Breast epithelium (tissue), 4 donors: ENCODE data around the gene OTOS. TPM values are rescaled to one million over a fixed set of nuclear protein-coding genes. Genes with fewer than 3 reads are reported as not detected.

ENCODE experiments used
- DNase-seq, 2 donors: peaks; one replicate each; pipeline ENCODE4 v3.0.0-alpha.2; 2019; ENCODE audit warnings: low spot score in 2 of 2
- H3K27ac ChIP-seq, 2 donors: fragments of 200-600 bp; sonication (generic) in 1 of 2; one replicate each; pipeline ENCODE4 v1.5.1; 2016 to 2019; ENCODE audit warnings: mild to moderate bottlenecking in 1 of 2
- H3K27me3 ChIP-seq, 2 donors: fragments of 200-600 bp; sonication (generic) in 1 of 2; one replicate each; pipeline versions ENCODE4 v1.5.1 to v1.6.0; 2017 to 2019; ENCODE audit warnings: control low read depth in 1 of 2, mild to moderate bottlenecking in 1 of 2
- H3K36me3 ChIP-seq: fragments of 200-600 bp; one replicate; pipeline ENCODE4 v1.5.1; 2019
- H3K4me1 ChIP-seq, 2 donors: fragments of 200-600 bp; sonication (generic); one replicate each; pipeline ENCODE4 v1.5.1; 2016 to 2019; ENCODE audit warnings: control low read depth in 1 of 2
- H3K4me3 ChIP-seq, 3 donors: fragments of 200-600 bp; sonication (generic); 1 replicate in 2 of 3; 2 replicates in 1 of 3; pipeline ENCODE4 v1.5.1; 2016 to 2019; ENCODE audit warnings: mild to moderate bottlenecking in 3 of 3, moderate library complexity in 2 of 3
- H3K9me3 ChIP-seq, 2 donors: fragments of 200-600 bp; sonication (generic) in 1 of 2; one replicate each; pipeline ENCODE4 v1.5.1; 2016 to 2019; ENCODE audit warnings: control low read depth in 1 of 2
- CTCF ChIP-seq, 3 donors: fragments of 450-650 bp; IDR thresholded peaks; one replicate each; pipeline ENCODE4 v1.5.1; 2016 to 2017; ENCODE audit warnings: antibody characterized with exemption in 3 of 3, mild to moderate bottlenecking in 3 of 3, moderate library complexity in 3 of 3
- POLR2A ChIP-seq: fragments of 450-650 bp; IDR thresholded peaks from one replicate; pipeline ENCODE4 v1.6.1; 2016; ENCODE audit warnings: antibody characterized with exemption, mild to moderate bottlenecking, moderate library complexity
- POLR2AphosphoS5 ChIP-seq, 3 donors: sonication (generic); formaldehyde crosslinking; IDR thresholded peaks; one replicate each; pipeline ENCODE4 v1.6.1; 2017; ENCODE audit warnings: antibody characterized with exemption in 3 of 3
- intact Hi-C: fragments of 100-400 bp; cut with DNase I; formaldehyde crosslinking; loops from one replicate; pipeline ENCODE4 v1.15.1; 2023; ENCODE audit warnings: low total_unique reads
- total RNA-seq, 3 donors: library from RNA; depleted of rRNA; stranded (reverse); fragments of >200 nt; gene quantifications; one replicate each; pipeline ENCODE4 v1.1.0, GENCODE V29; 2016

OTOS gene
- total RNA-seq = not detected

GRCh38 chr2:240140511-240140910 lies at the start of gene OTOS:
OTOS (minus strand) TSS chr2:240140658; CDS start chr2:240140326, 332 bp downstream.
- intact Hi-C loops = loop anchor here (10.0 kb wide), 1 partner anchor 86 kb away; the partner anchor contains the start of gene OR6B3
- H3K4me1 ChIP-seq = peaks cover 0 to under 1% of the 10 kb centered on the region in 2 donors
- DNase-seq = no peak

GRCh38 chr2:240189686-240190085 lies 49.2 kb upstream of the OTOS start:
- Histone ChIP-seq H3K9me3 (peaks cover 0 to 13% of the 10 kb centered on the region in 2 donors), H3K4me3 (no peak overlapping the region), H3K4me1 (no peaks in the 10 kb centered on the region), H3K36me3 (no peaks in the 10 kb centered on the region), H3K27ac (no peak overlapping the region), H3K27me3 (peaks cover 0 to 13% of the 10 kb centered on the region in 2 donors)
- intact Hi-C loops = no loop called here
- TF ChIP-seq CTCF (IDR thresholded peaks at IDR 0.05) = no peak
- no peak for TF ChIP-seq POLR2AphosphoS5 (IDR thresholded peaks at IDR 0.05)
- peak in 1 of 2 donors; percentile 33 for DNase-seq

More at GRCh38 chr2:240140511-240140910, at the start of gene OTOS:
- Histone ChIP-seq H3K27ac (no peak within 1 kb of the TSS), H3K36me3 (no peaks in the 10 kb centered on the region), H3K27me3 (no peaks in the 10 kb centered on the region), H3K4me3 (no peak within 1 kb of the TSS), H3K9me3 (no peaks in the 10 kb centered on the region)
- no peak for TF ChIP-seq POLR2A
- TF ChIP-seq POLR2AphosphoS5 (IDR thresholded peaks at IDR 0.05) = no peak
- no peak for TF ChIP-seq CTCF (IDR thresholded peaks at IDR 0.05)

GRCh38 chr2:240187989-240188590 lies 47.6 kb upstream of the OTOS start:
- DNase-seq = peak in 1 of 2 donors; percentile 19
- TF ChIP-seq CTCF (IDR thresholded peaks at IDR 0.05) = no peak
- TF ChIP-seq POLR2A = no peak
- no peak for TF ChIP-seq POLR2AphosphoS5 (IDR thresholded peaks at IDR 0.05)
- H3K9me3 ChIP-seq = peaks cover 0 to 13% of the 10 kb centered on the region in 2 donors
- intact Hi-C loops = no loop called here
- peaks cover 0 to 16% of the 10 kb centered on the region in 2 donors for H3K27me3 ChIP-seq
- no peak overlapping the region for H3K27ac ChIP-seq
- H3K4me1 ChIP-seq = no peaks in the 10 kb centered on the region
- no peaks in the 10 kb centered on the region for H3K36me3 ChIP-seq
- no peak overlapping the region for H3K4me3 ChIP-seq

GRCh38 chr2:240186191-240186725 lies 45.8 kb upstream of the OTOS start:
- H3K27ac ChIP-seq = no peak overlapping the region
- peak in 1 of 2 donors; percentile 41 for DNase-seq
- no peak overlapping the region for H3K4me3 ChIP-seq
- H3K36me3 ChIP-seq = no peaks in the 10 kb centered on the region
- no peak for TF ChIP-seq POLR2AphosphoS5 (IDR thresholded peaks at IDR 0.05)
- no peak for TF ChIP-seq POLR2A
- intact Hi-C loops = no loop called here
- peaks cover 0 to 13% of the 10 kb centered on the region in 2 donors for H3K9me3 ChIP-seq
- H3K27me3 ChIP-seq = peaks cover 0 to 20% of the 10 kb centered on the region in 2 donors
- no peaks in the 10 kb centered on the region for H3K4me1 ChIP-seq

GRCh38 chr2:240184656-240185055 lies 44.2 kb upstream of the OTOS start:
- intact Hi-C loops = no loop called here
- Histone ChIP-seq H3K36me3 (no peaks in the 10 kb centered on the region), H3K4me3 (no peak overlapping the region), H3K9me3 (peaks cover 0 to 13% of the 10 kb centered on the region in 2 donors), H3K27ac (no peak overlapping the region), H3K27me3 (peaks cover 0 to 20% of the 10 kb centered on the region in 2 donors), H3K4me1 (no peaks in the 10 kb centered on the region)
- DNase-seq = no peak
- TF ChIP-seq POLR2AphosphoS5 (IDR thresholded peaks at IDR 0.05) (no peak), POLR2A (no peak), CTCF (IDR thresholded peaks at IDR 0.05) (no peak)
